ENCODE data around the gene EFHB.
"Not testable (repeated sequence)": the region's sequence is repeated elsewhere in the genome, so short reads cannot be mapped to it uniquely, and the experiment has no call there.

EFHB gene

DNA sequence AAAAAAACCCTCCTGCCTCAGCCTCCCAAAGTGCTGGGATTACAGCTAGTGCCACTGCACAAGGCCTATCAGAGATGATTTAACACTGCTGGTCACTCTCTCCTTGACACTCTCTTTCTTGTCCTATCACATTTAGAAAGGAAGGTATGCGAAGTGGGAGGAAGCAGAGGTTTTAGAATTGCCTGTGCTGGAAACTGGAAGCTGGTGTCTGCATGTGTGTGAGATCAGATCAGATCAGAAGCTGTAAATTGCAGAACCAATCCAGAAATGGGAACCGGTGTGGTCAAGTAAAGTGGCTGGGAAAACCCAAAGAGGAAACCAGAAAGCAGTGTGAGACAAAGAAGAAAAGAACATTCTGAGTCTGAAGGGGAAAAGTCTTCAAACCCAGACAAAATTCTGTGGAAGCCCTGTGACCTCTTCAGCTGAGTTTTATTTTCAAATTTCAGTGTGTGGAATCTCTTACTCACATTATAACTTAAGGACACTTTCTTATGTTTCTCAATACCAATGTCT, 2.8 kb downstream of the EFHB start:
- H3K4me1 ChIP-seq (ENCODE audit: control insufficient read depth, insufficient read depth, low read length): no peaks in the 10 kb centered on the region
- H3K9ac ChIP-seq (ENCODE audit: low read length): no peak overlapping the region
- no peaks in the 10 kb centered on the region for H3K36me3 ChIP-seq (ENCODE audit: control insufficient read depth, insufficient read depth, low read length, severe bottlenecking)
- no peaks in the 10 kb centered on the region for H3K27me3 ChIP-seq (replicated peaks; ENCODE audit: control insufficient read depth, insufficient read depth, low read length)
- no peak overlapping the region for H3K4me3 ChIP-seq (ENCODE audit: low read length)
- no peaks in the 10 kb centered on the region for H3K9me3 ChIP-seq (ENCODE audit: control insufficient read depth, low read length)
- no peak for DNase-seq (ENCODE audit: low read depth)

DNA sequence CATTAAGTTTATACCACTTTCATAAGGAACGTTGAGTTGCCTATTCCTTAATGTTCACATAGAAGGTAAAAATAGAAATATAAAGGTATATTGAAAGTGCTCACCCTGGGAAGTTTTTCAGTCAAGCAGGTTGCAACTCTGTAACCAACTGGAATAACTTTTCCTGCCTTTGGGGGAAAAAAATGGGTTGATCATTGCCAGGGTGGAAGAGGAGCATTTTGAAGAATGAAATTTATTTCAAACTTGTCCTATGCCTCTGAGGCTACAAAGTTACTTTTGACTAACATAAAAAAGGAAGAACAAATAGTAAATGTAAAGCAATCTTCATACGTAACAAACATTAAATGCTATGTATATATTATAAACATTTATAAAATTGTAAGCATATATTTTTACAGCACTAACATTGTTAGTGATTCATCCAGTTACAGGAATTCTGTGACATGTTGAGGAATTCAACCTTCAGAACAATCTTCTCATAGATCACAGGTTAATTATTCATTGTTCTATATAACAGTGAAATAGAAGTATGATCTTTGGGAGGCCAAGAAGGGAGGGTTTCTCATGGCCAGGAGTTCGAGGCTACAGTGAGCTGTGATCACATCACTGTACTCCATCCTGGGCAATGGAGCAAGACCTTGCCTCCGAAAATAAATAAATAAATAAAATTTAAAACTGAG, 13.5 kb downstream of the EFHB start:
- Histone ChIP-seq H3K4me3 (ENCODE audit: low read length) (no peak overlapping the region), H3K9ac (ENCODE audit: low read length) (no peak overlapping the region), H3K27me3 (replicated peaks; ENCODE audit: control insufficient read depth, insufficient read depth, low read length) (no peaks in the 10 kb centered on the region), H3K4me1 (ENCODE audit: control insufficient read depth, insufficient read depth, low read length) (no peaks in the 10 kb centered on the region), H3K36me3 (ENCODE audit: control insufficient read depth, insufficient read depth, low read length, severe bottlenecking) (no peaks in the 10 kb centered on the region), H3K9me3 (ENCODE audit: control insufficient read depth, low read length) (no peaks in the 10 kb centered on the region)
- DNase-seq (ENCODE audit: low read depth): no peak

DNA sequence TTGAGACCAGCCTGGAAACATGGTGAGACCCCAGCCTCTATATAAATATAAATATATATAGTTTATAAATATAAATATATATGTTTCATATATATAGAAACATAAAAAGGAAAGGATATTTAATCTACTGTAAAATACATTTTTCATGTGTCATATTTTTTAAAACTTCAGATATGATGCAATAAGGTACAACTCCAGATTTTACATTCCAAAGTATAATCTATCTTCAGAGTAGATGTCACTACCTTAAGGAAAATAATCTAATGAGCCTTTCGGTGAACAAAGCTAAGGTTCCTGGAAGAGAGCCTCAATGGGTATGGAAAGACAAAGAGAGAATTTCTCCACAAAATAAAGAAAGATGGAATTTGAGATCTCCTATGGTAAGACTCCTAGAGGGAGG, 16.9 kb downstream of the EFHB start:
- Histone ChIP-seq H3K9ac (ENCODE audit: low read length) (no peak overlapping the region), H3K27me3 (replicated peaks; ENCODE audit: control insufficient read depth, insufficient read depth, low read length) (no peaks in the 10 kb centered on the region), H3K4me1 (ENCODE audit: control insufficient read depth, insufficient read depth, low read length) (no peaks in the 10 kb centered on the region), H3K36me3 (ENCODE audit: control insufficient read depth, insufficient read depth, low read length, severe bottlenecking) (no peaks in the 10 kb centered on the region), H3K9me3 (ENCODE audit: control insufficient read depth, low read length) (peaks cover 5% of the 10 kb centered on the region), H3K4me3 (ENCODE audit: low read length) (no peak overlapping the region)
- no peak for DNase-seq (ENCODE audit: low read depth)

DNA sequence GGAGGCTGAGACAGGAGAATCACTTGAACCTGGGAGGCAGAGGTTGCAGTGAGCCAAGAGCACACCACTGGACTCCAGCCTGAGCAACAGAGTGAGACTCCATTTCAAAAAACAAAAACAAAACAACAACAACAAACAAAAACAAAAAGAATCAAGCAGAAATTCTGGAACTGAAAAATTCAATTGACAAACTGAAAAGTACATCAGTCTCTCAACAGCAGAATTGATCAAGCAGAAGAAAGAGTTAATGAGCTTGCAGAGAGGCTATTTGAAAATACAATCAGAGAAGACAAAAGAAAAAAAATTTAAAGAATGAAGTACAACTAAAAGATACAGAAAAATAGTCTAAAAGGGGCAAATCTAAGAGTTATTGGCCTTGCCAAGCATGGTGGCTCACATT, 22.6 kb downstream of the EFHB start:
- no peak overlapping the region for H3K9ac ChIP-seq (ENCODE audit: low read length)
- H3K4me1 ChIP-seq (ENCODE audit: control insufficient read depth, insufficient read depth, low read length): no peaks in the 10 kb centered on the region
- H3K4me3 ChIP-seq (ENCODE audit: low read length): no peak overlapping the region
- H3K36me3 ChIP-seq (ENCODE audit: control insufficient read depth, insufficient read depth, low read length, severe bottlenecking): no peaks in the 10 kb centered on the region
- no peak for DNase-seq (ENCODE audit: low read depth)
- H3K9me3 ChIP-seq (ENCODE audit: control insufficient read depth, low read length): peaks cover 16% of the 10 kb centered on the region
- no peaks in the 10 kb centered on the region for H3K27me3 ChIP-seq (replicated peaks; ENCODE audit: control insufficient read depth, insufficient read depth, low read length)

DNA sequence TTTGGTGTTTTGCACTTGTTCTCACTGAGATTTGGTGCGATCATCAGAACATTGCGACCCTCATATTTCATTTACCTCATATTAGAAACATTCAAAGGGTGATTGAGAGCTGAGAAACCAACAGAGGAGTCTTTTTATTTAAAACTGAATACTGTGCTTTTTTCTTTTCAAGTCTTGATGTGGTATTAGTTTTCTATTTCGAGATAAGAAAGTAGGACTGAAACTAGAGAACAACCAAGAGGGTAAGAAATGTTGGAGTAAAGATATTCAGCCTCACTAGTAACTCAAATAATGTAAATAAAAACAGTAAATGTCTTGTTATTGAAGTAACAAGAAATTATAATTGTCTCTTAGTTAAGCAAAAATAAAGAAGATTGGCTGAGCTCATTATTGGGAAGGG, 26.5 kb downstream of the EFHB start:
- no peaks in the 10 kb centered on the region for H3K36me3 ChIP-seq (ENCODE audit: control insufficient read depth, insufficient read depth, low read length, severe bottlenecking)
- no peaks in the 10 kb centered on the region for H3K27me3 ChIP-seq (replicated peaks; ENCODE audit: control insufficient read depth, insufficient read depth, low read length)
- DNase-seq (ENCODE audit: low read depth): no peak
- H3K4me1 ChIP-seq (ENCODE audit: control insufficient read depth, insufficient read depth, low read length): no peaks in the 10 kb centered on the region
- no peak overlapping the region for H3K4me3 ChIP-seq (ENCODE audit: low read length)
- peaks cover 11% of the 10 kb centered on the region for H3K9me3 ChIP-seq (ENCODE audit: control insufficient read depth, low read length)
- no peak overlapping the region for H3K9ac ChIP-seq (ENCODE audit: low read length)

DNA sequence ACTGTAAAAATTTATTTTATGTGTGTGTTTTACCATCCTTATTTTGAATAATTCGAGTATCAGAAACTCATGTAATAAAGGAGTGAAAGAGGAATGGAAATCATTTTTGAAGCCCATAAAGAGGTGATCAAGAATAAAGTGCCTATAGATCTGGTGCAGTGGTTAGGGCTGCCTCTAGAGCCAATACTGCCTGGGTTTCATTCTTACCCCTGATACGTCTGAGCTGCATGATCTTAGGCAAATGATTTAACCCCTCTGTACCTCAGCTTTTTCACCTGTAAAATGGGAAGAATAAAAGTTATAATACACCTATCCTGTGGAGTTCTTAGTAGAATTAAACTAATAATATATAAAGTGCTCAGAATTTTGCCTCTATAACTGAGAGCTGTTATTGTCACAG, 30.4 kb downstream of the EFHB start:
- H3K9ac ChIP-seq (ENCODE audit: low read length): no peak overlapping the region
- no peak for DNase-seq (ENCODE audit: low read depth)
- H3K36me3 ChIP-seq (ENCODE audit: control insufficient read depth, insufficient read depth, low read length, severe bottlenecking): no peaks in the 10 kb centered on the region
- no peaks in the 10 kb centered on the region for H3K27me3 ChIP-seq (replicated peaks; ENCODE audit: control insufficient read depth, insufficient read depth, low read length)
- H3K4me3 ChIP-seq (ENCODE audit: low read length): no peak overlapping the region
- peaks cover 5% of the 10 kb centered on the region for H3K9me3 ChIP-seq (ENCODE audit: control insufficient read depth, low read length)
- peaks cover 2% of the 10 kb centered on the region for H3K4me1 ChIP-seq (ENCODE audit: control insufficient read depth, insufficient read depth, low read length)

DNA sequence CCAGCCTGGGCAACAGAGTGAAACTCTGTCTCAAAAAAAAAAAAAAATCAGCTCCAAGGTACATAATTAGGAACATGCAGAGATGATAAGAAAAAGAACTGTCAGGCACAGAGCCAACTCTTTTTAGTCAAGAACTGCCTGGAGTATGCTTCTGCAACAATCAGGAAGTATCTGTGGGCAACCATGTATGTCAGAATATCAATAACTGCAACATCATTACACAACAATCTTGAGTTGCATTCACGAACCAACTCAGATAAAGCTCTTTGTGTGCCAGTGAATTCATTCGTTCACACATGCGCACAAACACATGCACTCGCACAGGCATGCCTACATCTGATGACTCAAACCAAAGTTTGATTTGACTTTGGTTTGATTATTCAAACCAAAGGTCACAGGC, 32.1 kb downstream of the EFHB start:
- H3K9me3 ChIP-seq (ENCODE audit: control insufficient read depth, low read length): peaks cover 3% of the 10 kb centered on the region
- H3K36me3 ChIP-seq (ENCODE audit: control insufficient read depth, insufficient read depth, low read length, severe bottlenecking): no peaks in the 10 kb centered on the region
- no peak overlapping the region for H3K9ac ChIP-seq (ENCODE audit: low read length)
- peaks cover 3% of the 10 kb centered on the region for H3K4me1 ChIP-seq (ENCODE audit: control insufficient read depth, insufficient read depth, low read length)
- no peaks in the 10 kb centered on the region for H3K27me3 ChIP-seq (replicated peaks; ENCODE audit: control insufficient read depth, insufficient read depth, low read length)
- H3K4me3 ChIP-seq (ENCODE audit: low read length): no peak overlapping the region
- DNase-seq (ENCODE audit: low read depth): peak; percentile 19

DNA sequence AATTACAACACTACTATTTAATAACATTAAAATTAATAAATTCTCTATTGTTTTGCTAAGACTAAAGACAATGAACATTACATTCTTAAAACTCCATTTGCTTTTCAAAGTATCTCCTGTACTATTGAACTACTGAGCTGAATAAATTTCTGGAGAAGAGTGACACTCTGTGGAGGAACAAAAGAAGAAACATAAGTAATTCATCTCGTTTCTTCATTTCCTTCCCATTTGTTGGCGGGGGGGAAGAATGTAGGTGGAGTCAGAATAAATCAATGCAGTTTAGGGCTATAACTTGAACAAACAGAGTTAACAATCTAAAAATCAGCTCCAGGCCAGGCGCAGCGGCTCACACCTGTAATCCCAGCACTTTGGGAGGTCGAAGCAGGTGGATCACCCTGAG, 32.7 kb downstream of the EFHB start:
- H3K36me3 ChIP-seq (ENCODE audit: control insufficient read depth, insufficient read depth, low read length, severe bottlenecking): no peaks in the 10 kb centered on the region
- H3K27me3 ChIP-seq (replicated peaks; ENCODE audit: control insufficient read depth, insufficient read depth, low read length): no peaks in the 10 kb centered on the region
- H3K9ac ChIP-seq (ENCODE audit: low read length): no peak overlapping the region
- peaks cover 3% of the 10 kb centered on the region for H3K4me1 ChIP-seq (ENCODE audit: control insufficient read depth, insufficient read depth, low read length)
- H3K9me3 ChIP-seq (ENCODE audit: control insufficient read depth, low read length): no peaks in the 10 kb centered on the region
- peak; percentile 27 for DNase-seq (ENCODE audit: low read depth)
- no peak overlapping the region for H3K4me3 ChIP-seq (ENCODE audit: low read length)

DNA sequence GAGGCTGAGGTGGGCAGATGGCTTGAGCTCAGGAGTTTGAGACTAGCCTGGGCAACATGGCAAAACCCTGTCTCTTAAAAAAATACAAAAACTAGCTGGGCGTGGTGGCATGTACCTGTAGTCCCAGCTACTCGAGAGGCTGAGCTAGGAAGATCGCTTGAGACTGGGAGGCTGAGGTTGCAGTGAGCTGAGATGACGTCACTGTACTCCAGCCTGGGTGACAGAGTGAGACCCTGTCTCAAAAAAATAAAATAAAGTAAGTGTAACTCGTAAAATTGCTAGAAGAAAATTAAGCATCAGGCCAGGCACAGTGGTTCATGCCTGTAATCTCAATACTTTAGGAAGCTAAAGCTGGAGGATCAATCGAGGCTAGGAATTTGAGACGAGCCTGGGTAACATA, 34.2 kb downstream of the EFHB start:
- not testable (repeated sequence) for DNase-seq (ENCODE audit: low read depth); H3K36me3 ChIP-seq (ENCODE audit: control insufficient read depth, insufficient read depth, low read length, severe bottlenecking); H3K27me3 ChIP-seq (replicated peaks; ENCODE audit: control insufficient read depth, insufficient read depth, low read length); H3K9ac ChIP-seq (ENCODE audit: low read length); H3K4me1 ChIP-seq (ENCODE audit: control insufficient read depth, insufficient read depth, low read length); H3K4me3 ChIP-seq (ENCODE audit: low read length); H3K9me3 ChIP-seq (ENCODE audit: control insufficient read depth, low read length)

DNA sequence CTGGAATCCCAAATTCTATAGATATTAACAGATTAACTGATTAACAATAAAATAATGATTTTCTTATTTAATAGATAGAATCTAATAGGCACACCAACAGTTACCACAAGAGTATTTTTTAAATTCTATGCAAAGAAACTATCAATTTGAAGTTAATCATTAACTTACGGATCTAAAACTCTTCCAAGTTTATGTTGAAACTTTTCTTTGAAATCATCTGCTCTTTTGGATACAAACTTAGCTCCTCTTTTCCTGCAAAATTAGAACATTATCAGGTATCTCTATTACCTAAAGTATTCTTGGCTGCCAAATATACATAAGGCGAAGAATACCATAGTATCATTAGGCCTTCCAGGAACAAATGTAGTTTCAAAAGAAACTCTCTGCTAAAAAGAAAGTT, 34.8 kb downstream of the EFHB start:
- peaks cover 3% of the 10 kb centered on the region for H3K4me1 ChIP-seq (ENCODE audit: control insufficient read depth, insufficient read depth, low read length)
- H3K9ac ChIP-seq (ENCODE audit: low read length): no peak overlapping the region
- H3K27me3 ChIP-seq (replicated peaks; ENCODE audit: control insufficient read depth, insufficient read depth, low read length): no peaks in the 10 kb centered on the region
- no peaks in the 10 kb centered on the region for H3K9me3 ChIP-seq (ENCODE audit: control insufficient read depth, low read length)
- no peak overlapping the region for H3K4me3 ChIP-seq (ENCODE audit: low read length)
- no peak for DNase-seq (ENCODE audit: low read depth)
- no peaks in the 10 kb centered on the region for H3K36me3 ChIP-seq (ENCODE audit: control insufficient read depth, insufficient read depth, low read length, severe bottlenecking)

DNA sequence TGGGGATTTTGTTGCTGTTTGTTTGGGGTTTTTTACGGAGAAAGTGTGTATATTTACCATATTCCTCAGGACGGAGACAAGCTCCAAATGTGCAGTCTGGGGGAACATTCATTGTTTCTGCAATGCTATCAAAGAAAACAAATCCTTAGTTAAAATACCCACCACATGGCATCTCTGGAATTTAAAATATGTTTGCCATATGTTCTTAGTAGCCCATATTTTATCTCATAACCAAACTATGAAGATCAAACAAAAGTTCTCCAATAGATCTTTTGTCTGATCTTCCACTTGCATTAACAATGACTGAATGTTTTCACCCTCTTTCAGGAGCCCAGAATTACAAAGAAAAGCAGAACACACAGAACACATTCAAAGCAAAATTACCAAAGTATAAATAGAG, 35.3 kb downstream of the EFHB start:
- no peaks in the 10 kb centered on the region for H3K27me3 ChIP-seq (replicated peaks; ENCODE audit: control insufficient read depth, insufficient read depth, low read length)
- no peak overlapping the region for H3K9ac ChIP-seq (ENCODE audit: low read length)
- H3K4me3 ChIP-seq (ENCODE audit: low read length): no peak overlapping the region

DNA sequence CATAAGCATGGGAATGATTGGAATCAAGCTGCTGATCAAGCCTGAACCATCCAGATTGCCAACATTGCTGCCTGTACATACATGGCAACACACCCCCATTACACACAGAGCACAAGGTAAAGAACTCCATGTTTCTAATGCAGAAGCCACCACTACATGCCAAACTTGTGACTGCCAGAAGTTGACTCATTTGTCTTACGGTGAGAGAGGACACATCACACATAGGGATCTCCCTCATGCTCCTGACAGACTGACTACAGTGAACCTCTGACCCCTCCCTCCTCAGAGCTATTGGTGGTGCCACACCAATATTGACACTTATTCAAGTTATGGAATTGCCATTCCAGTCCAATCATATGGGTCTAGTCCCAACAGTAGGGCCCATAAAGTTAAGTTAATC, 42.3 kb downstream of the EFHB start:
- Histone ChIP-seq H3K4me1 (ENCODE audit: control insufficient read depth, insufficient read depth, low read length) (peaks cover 14% of the 10 kb centered on the region), H3K36me3 (ENCODE audit: control insufficient read depth, insufficient read depth, low read length, severe bottlenecking) (no peaks in the 10 kb centered on the region), H3K9ac (ENCODE audit: low read length) (no peak overlapping the region), H3K4me3 (ENCODE audit: low read length) (no peak overlapping the region), H3K9me3 (ENCODE audit: control insufficient read depth, low read length) (no peaks in the 10 kb centered on the region), H3K27me3 (replicated peaks; ENCODE audit: control insufficient read depth, insufficient read depth, low read length) (no peaks in the 10 kb centered on the region)
- no peak for DNase-seq (ENCODE audit: low read depth)

More for the DNA sequence above, 35.3 kb downstream of the EFHB start:
- peak; percentile 43 for DNase-seq (ENCODE audit: low read depth)
- Histone ChIP-seq H3K36me3 (ENCODE audit: control insufficient read depth, insufficient read depth, low read length, severe bottlenecking) (no peaks in the 10 kb centered on the region), H3K4me1 (ENCODE audit: control insufficient read depth, insufficient read depth, low read length) (peaks cover 3% of the 10 kb centered on the region), H3K9me3 (ENCODE audit: control insufficient read depth, low read length) (no peaks in the 10 kb centered on the region)
